H9 (cell line): Measurements from ENCODE around the gene ST14. TPM values are rescaled to one million over a fixed set of nuclear protein-coding genes. Genes with fewer than 3 reads are reported as not detected.
"Not testable (repeated sequence)": the region's sequence is repeated elsewhere in the genome, so short reads cannot be mapped to it uniquely, and the experiment has no call there.

Source experiments
- DNase-seq: peaks from one replicate; pipeline ENCODE4 v3.0.0-alpha.2; 2017
- H2AFZ ChIP-seq: one replicate; pipeline ENCODE4 v1.6.1; 2013; ENCODE audit warnings: mild to moderate bottlenecking, low read length, control low read depth, moderate library complexity
- H2AK5ac ChIP-seq: 2 replicates; pipeline ENCODE4 v1.6.1; 2013; ENCODE audit warnings: low read length, control low read depth, mixed read lengths; ENCODE audit not compliant: insufficient read length
- H2BK120ac ChIP-seq: one replicate; pipeline ENCODE4 v1.6.1; 2013; ENCODE audit warnings: low read depth, mild to moderate bottlenecking, low read length, control low read depth, inconsistent platforms; ENCODE audit not compliant: poor library complexity, severe bottlenecking
- H2BK12ac ChIP-seq: 2 replicates; pipeline ENCODE4 v1.6.1; 2013; ENCODE audit warnings: low read length, control low read depth, mixed read lengths, low read depth; ENCODE audit not compliant: insufficient read length
- H2BK15ac ChIP-seq: 2 replicates; pipeline ENCODE4 v1.6.1; 2013; ENCODE audit warnings: low read depth, low read length, control low read depth
- H2BK20ac ChIP-seq: one replicate; pipeline ENCODE4 v1.6.1; 2013; ENCODE audit warnings: low read depth, mild to moderate bottlenecking, low read length, control low read depth, inconsistent platforms; ENCODE audit not compliant: poor library complexity, severe bottlenecking
- H2BK5ac ChIP-seq: 2 replicates; pipeline ENCODE4 v1.6.1; 2013; ENCODE audit warnings: low read length, control low read depth, mixed read lengths; ENCODE audit not compliant: insufficient read length
- H3K14ac ChIP-seq: 2 replicates; pipeline ENCODE4 v1.6.1; 2013; ENCODE audit warnings: low read length, control low read depth; ENCODE audit not compliant: insufficient read depth
- H3K18ac ChIP-seq: 2 replicates; pipeline ENCODE4 v1.6.1; 2013; ENCODE audit warnings: low read depth, mild to moderate bottlenecking, mixed read lengths, low read length, control low read depth; ENCODE audit not compliant: insufficient read length
- H3K23ac ChIP-seq: 2 replicates; pipeline ENCODE4 v1.6.1; 2013; ENCODE audit warnings: low read length, control low read depth, mixed read lengths, low read depth; ENCODE audit not compliant: insufficient read length
- H3K23me2 ChIP-seq: 2 replicates; pipeline ENCODE4 v1.6.1; 2013; ENCODE audit warnings: low read depth, mild to moderate bottlenecking, mixed read lengths, low read length, control low read depth; ENCODE audit not compliant: insufficient read length, poor library complexity, severe bottlenecking
- H3K27ac ChIP-seq: 2 replicates; pipeline ENCODE4 v1.5.1; 2013; ENCODE audit warnings: low read length, control low read depth, mixed read lengths, low read depth; ENCODE audit not compliant: insufficient read length
- H3K27me3 ChIP-seq: 2 replicates; pipeline ENCODE4 v1.6.1; 2013; ENCODE audit warnings: low read length, control low read depth, inconsistent platforms; ENCODE audit not compliant: insufficient read depth
- H3K4ac ChIP-seq: 2 replicates; pipeline ENCODE4 v1.6.1; 2013; ENCODE audit warnings: low read depth, mild to moderate bottlenecking, control low read depth, inconsistent platforms, low read length, moderate library complexity
- H3K4me1 ChIP-seq: 2 replicates; pipeline ENCODE4 v1.6.1; 2013; ENCODE audit warnings: low read length, control low read depth, inconsistent platforms; ENCODE audit not compliant: insufficient read depth
- H3K4me2 ChIP-seq: 2 replicates; pipeline ENCODE4 v1.6.1; 2013; ENCODE audit warnings: low read length, control low read depth, mixed read lengths; ENCODE audit not compliant: insufficient read length, insufficient read depth
- H3K56ac ChIP-seq: 2 replicates; pipeline ENCODE4 v1.6.1; 2013; ENCODE audit warnings: low read depth, mild to moderate bottlenecking, mixed read lengths, low read length, control low read depth; ENCODE audit not compliant: insufficient read length
- H3K79me1 ChIP-seq: 2 replicates; pipeline ENCODE4 v1.6.1; 2013; ENCODE audit warnings: low read depth, mild to moderate bottlenecking, moderate library complexity, low read length, control low read depth, inconsistent platforms; ENCODE audit not compliant: insufficient read depth, poor library complexity, severe bottlenecking
- H3K79me2 ChIP-seq: 2 replicates; pipeline ENCODE4 v1.6.1; 2013; ENCODE audit warnings: low read length, control low read depth, inconsistent platforms; ENCODE audit not compliant: insufficient read depth
- H3K9ac ChIP-seq: 2 replicates; pipeline ENCODE4 v1.6.1; 2013; ENCODE audit warnings: low read length, control low read depth, mixed read lengths; ENCODE audit not compliant: insufficient read length; ENCODE audit errors: extremely low read depth
- H3K9me3 ChIP-seq: one replicate; pipeline ENCODE4 v1.6.1; 2013; ENCODE audit warnings: low read depth, low read length, inconsistent platforms; ENCODE audit not compliant: control insufficient read depth
- H3T11ph ChIP-seq: one replicate; pipeline ENCODE4 v1.6.1; 2013; ENCODE audit warnings: mild to moderate bottlenecking, low read length, control low read depth, inconsistent platforms
- H4K20me1 ChIP-seq: one replicate; pipeline ENCODE4 v1.6.1; 2013; ENCODE audit not compliant: control insufficient read depth, insufficient read length, insufficient read depth
- H4K5ac ChIP-seq: 2 replicates; pipeline ENCODE4 v1.6.1; 2013; ENCODE audit warnings: low read depth, mild to moderate bottlenecking, mixed read lengths, low read length, control low read depth; ENCODE audit not compliant: insufficient read length
- H4K8ac ChIP-seq: replicated peaks from 2 replicates; pipeline ENCODE4 v1.6.1; 2013; ENCODE audit warnings: low read length, control low read depth, mixed read lengths, low read depth; ENCODE audit not compliant: insufficient read length
- H4K91ac ChIP-seq: 2 replicates; pipeline ENCODE4 v1.6.1; 2013; ENCODE audit warnings: low read depth, mild to moderate bottlenecking, moderate library complexity, mixed read lengths, low read length, control low read depth; ENCODE audit not compliant: insufficient read length
- H3K27ac Mint-ChIP-seq, 3 experiments: 2 replicates in 2 of 3; 3 replicates in 1 of 3; pipeline ENCODE4 v1.8.0; 2020 to 2021; ENCODE audit warnings: mixed read lengths in 3 of 3, mild to moderate bottlenecking in 1 of 3, moderate library complexity in 1 of 3
- H3K27me3 Mint-ChIP-seq: 2 replicates; pipeline ENCODE4 v1.8.0; 2021; ENCODE audit warnings: low read depth, mild to moderate bottlenecking, moderate library complexity, mixed read lengths
- H3K36me3 Mint-ChIP-seq, 3 experiments: 2 replicates in 2 of 3; 3 replicates in 1 of 3; pipeline ENCODE4 v1.8.0; 2020 to 2021; ENCODE audit warnings: low read depth in 3 of 3, mixed read lengths in 3 of 3; ENCODE audit not compliant: insufficient read depth in 1 of 3
- H3K4me1 Mint-ChIP-seq, 2 experiments: 2 replicates each; pipeline ENCODE4 v1.8.0; 2020; ENCODE audit warnings: mixed read lengths in 2 of 2
- H3K4me3 Mint-ChIP-seq, 2 experiments: 2 replicates in 1 of 2; 3 replicates in 1 of 2; pipeline ENCODE4 v1.8.0; 2020 to 2021; ENCODE audit warnings: mild to moderate bottlenecking in 2 of 2, mixed read lengths in 2 of 2, moderate library complexity in 1 of 2
- H3K9me3 Mint-ChIP-seq, 2 experiments: 2 replicates in 1 of 2; 3 replicates in 1 of 2; pipeline ENCODE4 v1.8.0; 2020; ENCODE audit warnings: mild to moderate bottlenecking in 2 of 2, mixed read lengths in 2 of 2, moderate library complexity in 1 of 2
- CTCF ChIP-seq: fragments of 200-600 bp; sonication (generic); conservative IDR thresholded peaks from 3 replicates; pipeline ENCODE4 v1.8.0; 2021; ENCODE audit warnings: antibody characterized with exemption, mild to moderate bottlenecking
- WGBS: extraction: QIAGEN DNeasy Blood & Tissue Kit; methylation state at CpG from one replicate; pipeline ENCODE4 v1.1.7; 2013; ENCODE audit warnings: missing lambda C conversion rate, low lambda C conversion rate, mixed read lengths; ENCODE audit not compliant: insufficient read length; ENCODE audit errors: extremely low coverage; 5-methylcytosine and 5-hydroxymethylcytosine counted together
- total RNA-seq: library from RNA; stranded (reverse); gene quantifications from 2 replicates; pipeline ENCODE4 v1.2.1, GENCODE V29; 2021

ST14 gene
- total RNA-seq, 1 experiment from 2014 or later: 22.4 TPM

GRCh38 chr11:130192845-130193267, 33.3 kb downstream of the ST14 start:
- Histone ChIP-seq H3K56ac (no peak overlapping the region), H3K18ac (no peak overlapping the region), H2BK15ac (no peak overlapping the region), H3K4ac (no peak overlapping the region), H4K5ac (no peak overlapping the region), H3K4me1 (no peaks in the 10 kb centered on the region), H3K27me3 (no peaks in the 10 kb centered on the region), H4K20me1 (no peaks in the 10 kb centered on the region), H2BK120ac (no peak overlapping the region), H2BK20ac (no peak overlapping the region), H2BK12ac (no peak overlapping the region), H3K9me3 (no peaks in the 10 kb centered on the region), H3K23me2 (no peaks in the 10 kb centered on the region), H2BK5ac (no peak overlapping the region), H3K79me2 (no peaks in the 10 kb centered on the region), H3K14ac (no peak overlapping the region), H4K8ac (no peak overlapping the region), H3K27ac (no peak overlapping the region), H3K23ac (no peak overlapping the region), H3T11ph (no peak overlapping the region), H4K91ac (no peak overlapping the region), H3K79me1 (no peaks in the 10 kb centered on the region), H2AK5ac (no peak overlapping the region), H3K4me2 (no peak overlapping the region), H3K9ac (no peak overlapping the region), H2AFZ (no peak overlapping the region)
- Mint-ChIP-seq H3K36me3 (peaks cover 0 to 15% (median 4%) of the 10 kb centered on the region in 3 experiments; a peak in 5 of 7 replicates), H3K27me3 (no peaks in the 10 kb centered on the region), H3K4me3 (no peak overlapping the region), H3K27ac (no peak overlapping the region), H3K9me3 (no peaks in the 10 kb centered on the region), H3K4me1 (no peaks in the 10 kb centered on the region)
- no peak for TF ChIP-seq CTCF
- no CpG with 5 or more reads among the region's 4 CpGs for WGBS
- no peak for DNase-seq

- H3K27me3 Mint-ChIP-seq: not testable (repeated sequence)
Measured at GRCh38 chr11:130193551-130193950, 34.0 kb downstream of the ST14 start.

More at GRCh38 chr11:130193551-130193950, 34.0 kb downstream of the ST14 start:
- H3K9me3 Mint-ChIP-seq, H3K23ac ChIP-seq, H4K20me1 ChIP-seq, H2AFZ ChIP-seq, H3K79me1 ChIP-seq, H3K56ac ChIP-seq, H3K18ac ChIP-seq, H3K4me1 Mint-ChIP-seq, H2BK5ac ChIP-seq, H3K9ac ChIP-seq, H4K91ac ChIP-seq, H3K9me3 ChIP-seq, H2BK120ac ChIP-seq, H3K27me3 ChIP-seq, H3K4me1 ChIP-seq, H4K5ac ChIP-seq, H3K4me3 Mint-ChIP-seq, H2BK12ac ChIP-seq, H2BK20ac ChIP-seq, H3T11ph ChIP-seq, H3K79me2 ChIP-seq, H3K14ac ChIP-seq, H3K27ac ChIP-seq, H4K8ac ChIP-seq, H3K4ac ChIP-seq, H3K23me2 ChIP-seq, H2BK15ac ChIP-seq, H2AK5ac ChIP-seq, DNase-seq, H3K27ac Mint-ChIP-seq, H3K4me2 ChIP-seq: not testable (repeated sequence)
- peaks cover 0 to 15% (median 4%) of the 10 kb centered on the region in 3 experiments; a peak in 5 of 7 replicates for H3K36me3 Mint-ChIP-seq
- no CpG with 5 or more reads among the region's 14 CpGs for WGBS
